HG03565 (cell line): ENCODE measurements around the gene MAPKBP1.

ENCODE experiments used
- ATAC-seq: cut with Tn5 transposase; IDR thresholded peaks from one replicate; pipeline ENCODE4 v1.9.1; 2021; ENCODE audit warnings: mild to moderate bottlenecking, moderate library complexity; ENCODE audit not compliant: unreplicated experiment

Gene MAPKBP1

GRCh38 chr15:41843571-41843970, 69.3 kb downstream of the MAPKBP1 start:
- no peak for ATAC-seq

GRCh38 chr15:41844814-41845213, 70.5 kb downstream of the MAPKBP1 start:
- no peak for ATAC-seq

- no peak for ATAC-seq
Measured at GRCh38 chr15:41847206-41847605, 72.9 kb downstream of the MAPKBP1 start.

- ATAC-seq: no peak
Measured at GRCh38 chr15:41847981-41848380, 73.7 kb downstream of the MAPKBP1 start.

GRCh38 chr15:41848631-41849030, 74.3 kb downstream of the MAPKBP1 start:
- no peak for ATAC-seq

GRCh38 chr15:41849204-41849603, 74.9 kb downstream of the MAPKBP1 start:
- ATAC-seq: no peak

- ATAC-seq: no peak
Measured at GRCh38 chr15:41849861-41850260, 75.6 kb downstream of the MAPKBP1 start.

- no peak for ATAC-seq
Measured at GRCh38 chr15:41850482-41851166, 76.3 kb downstream of the MAPKBP1 start.

GRCh38 chr15:41851167-41851523, 76.9 kb downstream of the MAPKBP1 start:
- no peak for ATAC-seq

GRCh38 chr15:41851755-41852370, 77.6 kb downstream of the MAPKBP1 start:
- no peak for ATAC-seq

GRCh38 chr15:41852736-41853590, 78.7 kb downstream of the MAPKBP1 start:
- no peak for ATAC-seq

- no peak for ATAC-seq
Measured at GRCh38 chr15:41853831-41854230, 79.5 kb downstream of the MAPKBP1 start.

- ATAC-seq: no peak
Measured at GRCh38 chr15:41854443-41854842, 80.2 kb downstream of the MAPKBP1 start.

- no peak for ATAC-seq
Measured at GRCh38 chr15:41855261-41855961, 81.1 kb downstream of the MAPKBP1 start.

GRCh38 chr15:41856262-41856661, 82.0 kb downstream of the MAPKBP1 start:
- no peak for ATAC-seq

GRCh38 chr15:41856716-41857115, 82.4 kb downstream of the MAPKBP1 start:
- no peak for ATAC-seq

- no peak for ATAC-seq
Measured at GRCh38 chr15:41857316-41857715, 83.0 kb downstream of the MAPKBP1 start.

GRCh38 chr15:41858756-41859155, 84.5 kb downstream of the MAPKBP1 start:
- no peak for ATAC-seq

GRCh38 chr15:41860049-41860828, 86.0 kb downstream of the MAPKBP1 start:
- ATAC-seq: no peak

GRCh38 chr15:41861736-41862356, 87.6 kb downstream of the MAPKBP1 start:
- ATAC-seq: no peak
